ENCODE results near the gene FDX2. TPM values are rescaled to one million over a fixed set of nuclear protein-coding genes. Genes with fewer than 3 reads are reported as not detected.

FDX2 gene
- total and polyA plus RNA-seq, 2 of the 4 experiments (the other 2 are of a cell fraction), result 39.8 to 72.0 TPM

- Histone ChIP-seq H4K8ac (ENCODE audit: low read depth in 2 of 2, low read length in 2 of 2) (peak overlapping the region in 1 of 2 experiments; percentile 38; a peak in 2 of 4 replicates), H3K27me3 (ENCODE audit: control insufficient read depth, insufficient read depth, low read length) (no peaks in the 10 kb centered on the region; the same call in 1 of the 2 replicates), H3K4me1 (ENCODE audit: control insufficient read depth, insufficient read depth, low read length) (peaks cover 15% of the 10 kb centered on the region), H3K56ac (ENCODE audit: extremely low read depth, insufficient read depth, low read length) (no peak overlapping the region), H3K4me3 (ENCODE audit: insufficient read depth, low read depth, low read length) (peak overlapping the region; percentile 25), H3K23ac (ENCODE audit: low read depth, low read length) (no peak overlapping the region), H3K14ac (replicated peaks; ENCODE audit: low read depth, low read length) (no peak overlapping the region), H4K5ac (ENCODE audit: low read depth, low read length) (no peak overlapping the region; the same call in 1 of the 2 replicates), H3K36me3 (ENCODE audit: control insufficient read depth, insufficient read depth, low read length) (peaks cover 14% of the 10 kb centered on the region; the same call in 1 of the 2 replicates), H3K9me1 (ENCODE audit: insufficient read depth, low read length) (peaks cover 4% of the 10 kb centered on the region), H2BK120ac (ENCODE audit: low read depth, low read length) (no peak overlapping the region), H2BK15ac (ENCODE audit: low read depth, low read length) (no peak overlapping the region), H3K4ac (ENCODE audit: low read depth, low read length) (no peak overlapping the region), H2AK5ac (ENCODE audit: low read depth, low read length) (peak overlapping the region; percentile 27; the same call in 1 of the 2 replicates), H3K4me2 (ENCODE audit: low read depth, low read length) (peak overlapping the region; percentile 49), H3K9ac (ENCODE audit: low read depth, low read length) (no peak overlapping the region), H3K18ac (ENCODE audit: low read depth, low read length) (no peak overlapping the region), H2AFZ (replicated peaks; ENCODE audit: low read length, poor library complexity) (peak overlapping the region; percentile 92), H2AK9ac (replicated peaks; ENCODE audit: low read depth, low read length, poor library complexity) (peak overlapping the region; percentile 83), H2BK20ac (ENCODE audit: low read depth, low read length) (no peak overlapping the region), H3K9me3 (ENCODE audit: control insufficient read depth, insufficient read depth, low read length) (no peaks in the 10 kb centered on the region), H3K27ac (ENCODE audit: insufficient read depth, low read length) (no peak overlapping the region), H4K20me1 (ENCODE audit: insufficient read depth, low read length) (peaks cover 6% of the 10 kb centered on the region), H2BK5ac (ENCODE audit: low read depth, low read length, poor library complexity, severe bottlenecking) (no peak overlapping the region), H3K79me1 (ENCODE audit: low read depth in 1 of 2, low read length in 2 of 2) (peaks cover 0 to 4% of the 10 kb centered on the region in 2 experiments; a peak in 1 of 4 replicates), H4K91ac (ENCODE audit: insufficient read depth, low read depth, low read length) (no peak overlapping the region)
- 56% methylated on average over 32 of the region's 56 CpGs; no CpG with 5 or more reads in 1 of the 2 experiments for WGBS, 2 experiments (ENCODE audit: extremely low coverage in 2 of 2, insufficient read length in 1 of 2)
- POLR2A ChIA-PET (ENCODE audit: unreplicated experiment), result no interaction called here
- TF ChIP-seq RCOR1 (IDR thresholded peaks at IDR 0.05; ENCODE audit: insufficient replicate concordance, low read length) (no peak), NFE2L2 (IDR thresholded peaks at IDR 0.05; ENCODE audit: low read depth, low read length) (no peak), CTCF (conservative IDR thresholded peaks at IDR 0.05; ENCODE audit: low read depth, low read length) (no peak)
- dilution Hi-C loops (cut with HindIII; ENCODE audit: low sequenced_read_pairs, unreplicated experiment) (no loop called here), intact Hi-C loops (cut with micrococcal nuclease) (no loop called here), in situ Hi-C loops (cut with MboI; ENCODE audit: low sequenced_read_pairs) (no loop called here)
- DNase-seq (no peak), ATAC-seq (ENCODE audit: low read depth) (no peak)
- CTCF ChIA-PET, result no interaction called here
- BruUV-seq (replicated peaks), result no TSS peak
Measured at GRCh38 chr19:10292789-10293636, 22.8 kb downstream of the FDX2 start.
